Type B pancreatic cell (in vitro differentiated cells): Measurements from ENCODE around the gene LRRC34. TPM values are rescaled to one million over a fixed set of nuclear protein-coding genes. Genes with fewer than 3 reads are reported as not detected.

Experiments
- DNase-seq: peaks from one replicate; pipeline ENCODE4 v3.0.0; 2021; ENCODE audit warnings: mixed read lengths; ENCODE audit not compliant: unreplicated experiment; ENCODE audit errors: extremely low spot score
- H3K27ac Mint-ChIP-seq: 2 replicates; pipeline ENCODE4 v1.8.0; 2021; ENCODE audit warnings: mild to moderate bottlenecking, mixed read lengths
- H3K27me3 Mint-ChIP-seq: 2 replicates; pipeline ENCODE4 v1.8.0; 2021; ENCODE audit warnings: mixed read lengths
- H3K36me3 Mint-ChIP-seq: 2 replicates; pipeline ENCODE4 v1.8.0; 2021; ENCODE audit warnings: mixed read lengths
- H3K4me1 Mint-ChIP-seq: one replicate; pipeline ENCODE4 v1.8.0; 2021; ENCODE audit warnings: mixed read lengths; ENCODE audit not compliant: unreplicated experiment
- H3K4me3 Mint-ChIP-seq: 2 replicates; pipeline ENCODE4 v1.8.0; 2021; ENCODE audit warnings: mild to moderate bottlenecking, mixed read lengths
- H3K9me3 Mint-ChIP-seq: 2 replicates; pipeline ENCODE4 v1.8.0; 2021; ENCODE audit warnings: mixed read lengths
- total RNA-seq: library from RNA; stranded (reverse); gene quantifications from 2 replicates; pipeline ENCODE4 v1.2.1, GENCODE V29; 2021; ENCODE audit warnings: low replicate concordance
- TF ChIP-seq, protein P1 (sequence below): fragments of 200-600 bp; sonication (generic); conservative IDR thresholded peaks from 2 replicates; pipeline ENCODE4 v1.5.0; 2021; ENCODE audit warnings: antibody characterized with exemption, mild to moderate bottlenecking

The LRRC34 gene
- total RNA-seq, 1 donor from 2014 or later: 2.7 TPM

DNA sequence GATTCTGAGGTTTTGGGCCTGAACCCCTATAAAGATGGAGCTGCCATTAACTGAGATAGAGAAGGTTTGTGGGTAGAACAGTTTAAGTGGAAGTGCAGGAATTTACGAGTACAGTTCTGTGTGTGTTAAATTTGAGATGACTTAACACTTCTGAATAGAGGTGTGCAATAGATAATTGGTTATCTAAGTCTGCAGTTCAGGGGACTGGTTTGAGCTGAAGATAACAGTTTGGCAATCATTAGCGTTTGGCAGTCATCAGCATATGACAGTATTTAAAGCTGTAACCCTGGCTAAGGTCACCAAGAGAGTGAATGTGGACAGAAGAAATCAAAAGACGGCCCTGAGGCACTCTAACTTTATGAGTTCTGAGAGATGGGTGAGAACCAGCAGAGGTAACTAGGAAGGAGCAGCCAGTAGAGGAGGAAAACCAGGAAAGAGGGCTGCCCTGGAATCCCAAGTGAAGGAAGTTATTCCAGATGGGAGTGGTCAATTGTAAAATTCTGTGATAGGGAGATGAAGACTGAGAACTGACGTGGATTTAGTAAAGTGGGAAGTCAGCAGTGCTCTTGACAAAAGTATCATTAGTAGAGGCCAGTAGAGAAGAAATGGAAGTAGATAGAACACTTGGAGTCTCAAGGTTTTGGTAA lies 31.4 kb downstream of the LRRC34 start:
- H3K27me3 Mint-ChIP-seq: no peaks in the 10 kb centered on the region

DNA sequence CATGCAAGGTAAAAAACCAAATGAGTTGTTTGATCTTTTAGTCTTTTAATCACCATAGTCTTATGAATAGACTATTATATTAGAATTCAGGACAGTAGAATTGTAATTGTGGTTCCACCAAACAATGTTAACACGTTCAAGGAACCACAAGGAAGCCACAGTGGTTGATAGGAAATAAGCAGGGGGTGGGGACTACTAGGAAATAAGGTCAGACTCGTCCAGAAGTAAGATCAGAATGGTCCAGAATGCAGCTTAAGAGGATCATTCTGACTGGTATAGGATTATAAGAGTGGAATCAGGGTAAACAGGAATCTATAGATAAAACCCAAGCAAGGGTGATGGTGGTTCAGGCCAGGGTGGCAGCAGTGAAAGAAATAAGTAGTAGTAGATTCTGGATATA lies 32.0 kb downstream of the LRRC34 start:
- peaks cover 41% of the 10 kb centered on the region for H3K36me3 Mint-ChIP-seq
- H3K27ac Mint-ChIP-seq: no peak overlapping the region
- H3K4me3 Mint-ChIP-seq: no peak overlapping the region
- H3K9me3 Mint-ChIP-seq: no peaks in the 10 kb centered on the region
- TF ChIP-seq, protein P1, sequence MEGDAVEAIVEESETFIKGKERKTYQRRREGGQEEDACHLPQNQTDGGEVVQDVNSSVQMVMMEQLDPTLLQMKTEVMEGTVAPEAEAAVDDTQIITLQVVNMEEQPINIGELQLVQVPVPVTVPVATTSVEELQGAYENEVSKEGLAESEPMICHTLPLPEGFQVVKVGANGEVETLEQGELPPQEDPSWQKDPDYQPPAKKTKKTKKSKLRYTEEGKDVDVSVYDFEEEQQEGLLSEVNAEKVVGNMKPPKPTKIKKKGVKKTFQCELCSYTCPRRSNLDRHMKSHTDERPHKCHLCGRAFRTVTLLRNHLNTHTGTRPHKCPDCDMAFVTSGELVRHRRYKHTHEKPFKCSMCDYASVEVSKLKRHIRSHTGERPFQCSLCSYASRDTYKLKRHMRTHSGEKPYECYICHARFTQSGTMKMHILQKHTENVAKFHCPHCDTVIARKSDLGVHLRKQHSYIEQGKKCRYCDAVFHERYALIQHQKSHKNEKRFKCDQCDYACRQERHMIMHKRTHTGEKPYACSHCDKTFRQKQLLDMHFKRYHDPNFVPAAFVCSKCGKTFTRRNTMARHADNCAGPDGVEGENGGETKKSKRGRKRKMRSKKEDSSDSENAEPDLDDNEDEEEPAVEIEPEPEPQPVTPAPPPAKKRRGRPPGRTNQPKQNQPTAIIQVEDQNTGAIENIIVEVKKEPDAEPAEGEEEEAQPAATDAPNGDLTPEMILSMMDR: no peak
- peaks cover 4% of the 10 kb centered on the region for H3K4me1 Mint-ChIP-seq
- no peaks in the 10 kb centered on the region for H3K27me3 Mint-ChIP-seq
- no peak for DNase-seq

More for the DNA sequence above, 31.4 kb downstream of the LRRC34 start:
- no peak for DNase-seq
- Mint-ChIP-seq H3K4me3 (no peak overlapping the region), H3K4me1 (no peaks in the 10 kb centered on the region), H3K27ac (no peak overlapping the region), H3K36me3 (peaks cover 43% of the 10 kb centered on the region), H3K9me3 (no peaks in the 10 kb centered on the region)
- TF ChIP-seq, protein P1: no peak

DNA sequence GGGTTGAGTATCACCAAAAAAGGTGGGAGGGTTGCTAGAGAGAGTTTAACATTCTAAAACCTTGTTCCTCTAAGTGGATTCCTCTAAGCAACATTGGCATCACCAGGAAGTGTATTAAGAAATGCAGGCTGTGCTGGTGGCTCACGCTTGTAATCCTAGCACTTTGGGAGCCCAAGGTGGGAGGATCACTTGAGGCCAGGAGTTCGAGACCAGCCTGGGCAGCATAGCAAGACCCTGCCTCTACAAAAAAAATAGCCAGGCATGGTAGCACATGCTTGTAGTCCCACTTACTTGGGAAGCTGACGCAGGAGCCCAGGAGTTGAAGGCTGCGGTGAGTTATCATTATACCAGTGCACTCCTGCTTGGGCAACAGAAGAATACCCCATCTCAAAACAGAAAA lies 34.9 kb downstream of the LRRC34 start:
- Mint-ChIP-seq H3K4me1 (peaks cover 17% of the 10 kb centered on the region), H3K36me3 (peaks cover 41% of the 10 kb centered on the region), H3K4me3 (no peak overlapping the region), H3K9me3 (no peaks in the 10 kb centered on the region), H3K27ac (no peak overlapping the region), H3K27me3 (no peaks in the 10 kb centered on the region)
- TF ChIP-seq, protein P1: no peak
- no peak for DNase-seq

DNA sequence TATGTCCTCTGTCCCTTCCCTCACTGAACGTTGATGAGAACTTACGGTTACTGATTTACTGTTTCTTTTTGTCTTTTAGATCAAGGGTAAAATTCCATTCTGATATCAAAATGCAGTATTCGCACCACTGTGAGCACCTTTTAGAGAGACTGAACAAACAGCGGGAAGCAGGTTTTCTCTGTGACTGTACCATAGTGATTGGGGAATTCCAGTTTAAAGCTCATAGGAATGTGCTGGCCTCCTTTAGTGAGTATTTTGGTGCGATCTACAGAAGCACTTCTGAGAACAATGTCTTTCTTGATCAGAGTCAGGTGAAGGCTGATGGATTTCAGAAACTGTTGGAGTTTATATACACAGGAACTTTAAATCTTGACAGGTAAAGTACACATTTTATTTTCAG lies 38.5 kb downstream of the LRRC34 start:
- Mint-ChIP-seq H3K36me3 (peaks cover 27% of the 10 kb centered on the region), H3K9me3 (no peaks in the 10 kb centered on the region), H3K27ac (peak overlapping the region; percentile 99), H3K4me1 (peaks cover 29% of the 10 kb centered on the region), H3K4me3 (peak overlapping the region; percentile 100), H3K27me3 (peaks cover 12% of the 10 kb centered on the region)
- DNase-seq: no peak
- TF ChIP-seq, protein P1: no peak

DNA sequence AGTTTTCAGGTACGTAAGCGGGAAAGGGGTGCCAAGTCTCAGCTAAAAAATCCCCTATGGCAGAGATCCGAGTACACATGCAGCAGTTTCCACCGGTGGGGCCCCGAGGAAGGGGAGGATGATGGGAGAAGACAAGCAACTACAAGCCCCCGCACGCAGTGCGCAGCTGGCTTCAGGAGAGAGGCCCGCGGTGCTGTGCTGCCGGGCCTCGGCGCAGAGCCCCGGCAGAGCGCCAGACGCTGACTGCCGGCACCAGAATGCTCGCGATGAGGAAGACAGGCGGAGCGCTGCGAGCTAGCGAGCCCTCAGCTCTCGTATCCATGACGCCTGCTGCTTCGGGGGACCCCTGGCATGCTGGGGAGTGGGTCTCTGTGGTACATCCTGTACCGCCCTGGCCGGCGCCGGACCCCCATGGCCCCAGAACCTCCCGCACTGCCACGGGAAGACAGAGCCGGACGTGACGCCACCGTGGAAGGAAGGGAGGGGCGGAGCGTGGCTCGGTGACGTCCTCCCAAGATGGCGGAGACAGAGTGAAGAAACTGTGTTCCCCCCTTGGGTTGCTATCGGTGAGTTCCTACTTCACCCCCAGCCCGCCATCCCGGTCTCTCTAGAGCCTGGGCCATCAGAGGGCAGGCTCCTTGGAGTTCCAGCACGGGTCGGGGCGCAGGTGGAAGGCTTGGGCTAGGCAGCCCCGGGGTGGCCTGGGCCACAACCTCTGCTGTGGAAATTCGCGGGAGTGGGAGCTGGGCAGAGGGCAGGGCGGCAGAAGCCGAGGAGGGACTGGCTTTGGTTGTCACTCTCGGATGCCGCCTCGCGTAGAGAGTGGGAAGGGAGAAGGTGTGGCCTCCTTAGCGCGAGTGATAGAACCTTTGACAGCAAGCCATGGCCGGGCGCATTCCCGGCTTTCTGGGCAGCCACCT lies 39.5 kb downstream of the LRRC34 start, which contains the start of gene MYNN:
MYNN (plus strand) TSS at position 500 of the 920 bp plus-strand sequence. CDS start 900 bp downstream, outside the sequence.
- Mint-ChIP-seq H3K27ac (peak within 1 kb of the TSS; percentile 99), H3K4me3 (peak within 1 kb of the TSS; percentile 100), H3K9me3 (no peaks in the 10 kb centered on the region), H3K36me3 (peaks cover 21% of the 10 kb centered on the region), H3K27me3 (peaks cover 12% of the 10 kb centered on the region), H3K4me1 (peaks cover 29% of the 10 kb centered on the region)
- TF ChIP-seq, protein P1: no peak
- peak; percentile 89 for DNase-seq
